Natural killer cell treated with Interleukin-12 subunit alpha and Interleukin-12 subunit beta and Interleukin-15 and Interleukin-18, amount 100 ng/mL, for 72 hours (primary cell): ENCODE measurements around the gene DLST. TPM values are rescaled to one million over a fixed set of nuclear protein-coding genes. Genes with fewer than 3 reads are reported as not detected.

ENCODE experiments used
- ATAC-seq, 2 donors: fragments of 150-1000 bp; cut with Tn5 transposase in 1 of 2; sonication (Bioruptor Pico), chemical (Tn5 transposase) in 1 of 2; 2 replicates each; pipeline ENCODE4 v1.10.0; 2021
- DNase-seq: peaks from one replicate; pipeline ENCODE4 v3.0.0; 2022; ENCODE audit warnings: low spot score
- H3K27ac Mint-ChIP-seq, 2 donors: 1 replicate in 1 of 2; 2 replicates in 1 of 2; pipeline ENCODE4 v1.8.0; 2022; ENCODE audit warnings: mixed read lengths in 2 of 2, mild to moderate bottlenecking in 1 of 2, moderate library complexity in 1 of 2
- H3K27me3 Mint-ChIP-seq, 2 donors: 1 replicate in 1 of 2; 2 replicates in 1 of 2; pipeline ENCODE4 v1.8.0; 2022; ENCODE audit warnings: mixed read lengths in 2 of 2
- H3K36me3 Mint-ChIP-seq: one replicate; pipeline ENCODE4 v1.8.0; 2022; ENCODE audit warnings: mixed read lengths
- H3K4me1 Mint-ChIP-seq, 2 donors: 1 replicate in 1 of 2; 2 replicates in 1 of 2; pipeline ENCODE4 v1.8.0; 2022; ENCODE audit warnings: low read depth in 2 of 2, mixed read lengths in 2 of 2, mild to moderate bottlenecking in 1 of 2
- H3K4me3 Mint-ChIP-seq: one replicate; pipeline ENCODE4 v1.8.0; 2022; ENCODE audit warnings: mixed read lengths
- H3K9me3 Mint-ChIP-seq: 2 replicates; pipeline ENCODE4 v1.8.0; 2022; ENCODE audit warnings: mixed read lengths
- total RNA-seq, 2 donors: library from RNA; stranded (reverse); gene quantifications; one replicate each; pipeline ENCODE4 v1.2.3, GENCODE V29; 2022

Gene DLST
- total RNA-seq, 2 donors from 2014 or later: 127 to 136 TPM

DNA sequence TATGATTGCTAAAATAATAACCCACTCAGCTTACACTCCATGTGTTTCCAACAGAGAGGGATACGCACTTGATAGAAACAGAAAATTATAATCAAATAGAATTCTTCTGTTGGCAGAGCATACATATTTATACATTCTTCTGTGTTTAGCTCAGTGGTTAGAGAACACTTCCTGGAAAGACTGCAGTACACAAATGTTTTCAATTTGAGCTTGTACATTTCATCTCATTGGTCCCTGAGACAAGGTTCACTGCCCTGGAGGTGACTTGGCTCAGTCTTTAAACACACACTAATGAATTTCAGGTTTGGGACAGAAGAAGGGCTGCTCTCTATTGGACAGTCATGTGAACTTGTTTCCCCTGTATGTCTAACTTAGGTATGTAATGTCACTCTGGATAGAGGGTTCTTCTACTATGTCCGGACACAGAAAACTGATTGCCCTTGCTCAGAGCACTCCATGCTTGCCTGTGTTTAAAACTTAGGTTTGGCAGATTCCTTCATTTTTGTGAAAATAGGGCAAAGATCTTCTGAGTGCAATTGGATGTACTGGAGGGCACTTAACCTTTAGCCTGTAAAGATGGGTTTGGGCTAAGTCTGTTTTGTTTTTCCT is 28.7 kb upstream of the DLST start:
- DNase-seq (no peak), ATAC-seq (no peak)
- H3K36me3 Mint-ChIP-seq: no peaks in the 10 kb centered on the region
- no peaks in the 10 kb centered on the region for H3K27me3 Mint-ChIP-seq
- H3K9me3 Mint-ChIP-seq: no peaks in the 10 kb centered on the region
- no peak overlapping the region for H3K4me3 Mint-ChIP-seq
- H3K27ac Mint-ChIP-seq: no peak overlapping the region
- peaks cover 8 to 19% of the 10 kb centered on the region in 2 donors for H3K4me1 Mint-ChIP-seq

DNA sequence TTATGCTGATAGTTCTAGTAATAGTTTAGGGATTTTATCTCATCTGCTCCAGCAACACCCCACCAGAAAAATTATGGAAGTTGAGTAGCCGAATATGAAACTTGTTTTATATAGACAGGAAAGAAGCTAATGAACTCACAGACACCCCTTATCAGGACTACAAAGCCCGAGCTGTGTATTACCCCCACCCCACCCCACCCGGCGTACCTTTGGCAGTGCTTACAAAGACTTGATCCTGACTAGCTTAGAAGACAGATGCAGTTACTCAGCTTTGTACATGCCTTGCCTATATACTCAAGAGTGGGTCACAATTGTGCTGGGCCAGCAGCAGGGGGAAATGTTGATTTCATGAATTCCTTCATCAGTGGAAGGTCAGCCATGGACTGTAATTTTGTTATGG is 28.1 kb upstream of the DLST start:
- H3K4me3 Mint-ChIP-seq: no peak overlapping the region
- H3K4me1 Mint-ChIP-seq: peaks cover 4 to 17% of the 10 kb centered on the region in 2 donors
- no peaks in the 10 kb centered on the region for H3K27me3 Mint-ChIP-seq
- no peaks in the 10 kb centered on the region for H3K9me3 Mint-ChIP-seq
- no peak for ATAC-seq
- H3K36me3 Mint-ChIP-seq: no peaks in the 10 kb centered on the region
- no peak overlapping the region for H3K27ac Mint-ChIP-seq
- no peak for DNase-seq

DNA sequence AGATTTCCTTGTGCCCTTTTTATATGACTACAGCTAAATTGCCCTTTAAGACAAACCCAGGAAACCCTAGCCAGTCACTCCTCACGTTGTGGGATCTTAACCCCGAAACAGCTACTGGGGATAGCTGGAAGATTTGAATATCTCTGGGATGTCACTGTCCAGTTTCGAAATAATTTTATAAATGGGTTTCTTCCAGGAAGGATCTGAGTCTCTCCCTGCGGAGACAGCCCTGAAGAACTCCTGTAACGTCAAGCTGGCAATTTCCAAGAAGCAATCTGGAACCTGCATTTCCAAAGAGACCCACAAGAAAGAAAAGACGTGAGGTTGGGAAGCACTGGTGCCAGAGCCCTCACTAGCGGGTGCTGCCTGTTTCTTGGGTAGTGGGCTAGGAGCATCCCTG is 26.7 kb upstream of the DLST start:
- no peak overlapping the region for H3K27ac Mint-ChIP-seq
- no peak for DNase-seq
- ATAC-seq: no peak
- peaks cover 0 to 10% of the 10 kb centered on the region in 2 donors for H3K4me1 Mint-ChIP-seq
- H3K36me3 Mint-ChIP-seq: no peaks in the 10 kb centered on the region
- no peaks in the 10 kb centered on the region for H3K9me3 Mint-ChIP-seq
- no peak overlapping the region for H3K4me3 Mint-ChIP-seq
- no peaks in the 10 kb centered on the region for H3K27me3 Mint-ChIP-seq

DNA sequence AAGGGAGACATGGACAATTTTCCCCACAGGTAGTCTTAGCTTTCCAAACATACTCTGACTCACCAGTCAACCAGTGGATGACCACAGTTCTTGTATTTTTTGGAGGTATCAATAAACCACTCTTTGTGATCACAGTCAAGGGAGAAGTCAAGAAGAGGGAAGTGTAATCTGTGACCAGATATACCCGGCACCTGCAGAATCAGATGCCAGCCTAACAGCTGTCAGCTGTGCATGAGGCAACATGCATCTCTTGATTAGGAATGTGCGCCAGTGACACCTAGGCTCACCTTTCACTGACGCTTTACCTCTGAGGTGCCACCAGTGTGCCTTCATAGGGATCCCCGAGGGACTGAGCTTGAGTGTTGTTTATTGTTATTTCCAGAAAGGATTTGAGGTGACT is 25.8 kb upstream of the DLST start:
- H3K27ac Mint-ChIP-seq: no peak overlapping the region
- H3K9me3 Mint-ChIP-seq: no peaks in the 10 kb centered on the region
- H3K4me3 Mint-ChIP-seq: no peak overlapping the region
- ATAC-seq: no peak
- peaks cover 6 to 12% of the 10 kb centered on the region in 2 donors for H3K4me1 Mint-ChIP-seq
- DNase-seq: no peak
- H3K27me3 Mint-ChIP-seq: no peaks in the 10 kb centered on the region
- no peaks in the 10 kb centered on the region for H3K36me3 Mint-ChIP-seq

DNA sequence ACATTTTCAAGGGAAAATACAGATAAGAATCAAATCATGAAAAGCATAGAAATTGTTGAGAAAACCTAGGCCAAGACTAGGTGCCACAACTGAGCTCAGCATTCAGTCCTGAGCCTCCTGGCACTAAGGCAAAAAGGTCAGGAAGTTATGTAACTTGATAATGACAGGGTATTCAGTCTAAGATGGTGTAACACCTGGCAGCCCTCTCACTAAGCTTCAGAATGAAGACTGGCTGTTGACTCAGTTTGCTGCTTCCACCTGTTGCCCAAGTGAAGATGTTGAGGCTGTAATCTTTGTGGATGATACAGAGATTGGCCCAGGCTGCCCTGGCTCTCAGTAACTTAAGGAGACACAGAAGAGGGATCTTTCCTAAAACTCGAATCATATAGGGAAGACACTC is 25.4 kb upstream of the DLST start:
- Mint-ChIP-seq H3K36me3 (no peaks in the 10 kb centered on the region), H3K4me3 (no peak overlapping the region), H3K27me3 (no peaks in the 10 kb centered on the region), H3K4me1 (peaks cover 6 to 12% of the 10 kb centered on the region in 2 donors), H3K27ac (no peak overlapping the region), H3K9me3 (no peaks in the 10 kb centered on the region)
- peak in 1 of 2 donors; percentile 37 for ATAC-seq
- DNase-seq: no peak

DNA sequence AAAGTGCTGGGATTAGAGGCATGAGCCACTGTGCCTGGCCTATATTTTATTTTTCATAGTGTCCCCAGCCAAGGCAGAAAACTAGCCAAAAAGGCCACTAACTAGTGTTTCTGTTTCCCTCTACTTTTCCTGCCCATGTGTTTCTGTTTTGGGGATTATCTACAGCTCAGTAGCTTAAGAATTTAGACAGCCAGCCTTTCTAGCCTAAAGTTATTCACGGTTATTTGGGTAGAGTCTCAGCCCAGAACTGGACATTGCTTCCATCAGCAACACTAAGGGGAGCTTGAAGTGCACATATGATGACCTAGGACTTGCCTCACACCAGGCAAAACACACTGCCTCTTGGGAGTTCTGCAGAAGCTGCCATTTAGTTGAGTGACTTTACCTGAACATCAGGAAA is 23.7 kb upstream of the DLST start:
- Mint-ChIP-seq H3K4me1 (peaks cover 6 to 12% of the 10 kb centered on the region in 2 donors), H3K27me3 (no peaks in the 10 kb centered on the region), H3K27ac (peak overlapping the region in 1 of 2 donors; percentile 30), H3K36me3 (no peaks in the 10 kb centered on the region), H3K4me3 (no peak overlapping the region), H3K9me3 (no peaks in the 10 kb centered on the region)
- DNase-seq (no peak), ATAC-seq (no peak)

DNA sequence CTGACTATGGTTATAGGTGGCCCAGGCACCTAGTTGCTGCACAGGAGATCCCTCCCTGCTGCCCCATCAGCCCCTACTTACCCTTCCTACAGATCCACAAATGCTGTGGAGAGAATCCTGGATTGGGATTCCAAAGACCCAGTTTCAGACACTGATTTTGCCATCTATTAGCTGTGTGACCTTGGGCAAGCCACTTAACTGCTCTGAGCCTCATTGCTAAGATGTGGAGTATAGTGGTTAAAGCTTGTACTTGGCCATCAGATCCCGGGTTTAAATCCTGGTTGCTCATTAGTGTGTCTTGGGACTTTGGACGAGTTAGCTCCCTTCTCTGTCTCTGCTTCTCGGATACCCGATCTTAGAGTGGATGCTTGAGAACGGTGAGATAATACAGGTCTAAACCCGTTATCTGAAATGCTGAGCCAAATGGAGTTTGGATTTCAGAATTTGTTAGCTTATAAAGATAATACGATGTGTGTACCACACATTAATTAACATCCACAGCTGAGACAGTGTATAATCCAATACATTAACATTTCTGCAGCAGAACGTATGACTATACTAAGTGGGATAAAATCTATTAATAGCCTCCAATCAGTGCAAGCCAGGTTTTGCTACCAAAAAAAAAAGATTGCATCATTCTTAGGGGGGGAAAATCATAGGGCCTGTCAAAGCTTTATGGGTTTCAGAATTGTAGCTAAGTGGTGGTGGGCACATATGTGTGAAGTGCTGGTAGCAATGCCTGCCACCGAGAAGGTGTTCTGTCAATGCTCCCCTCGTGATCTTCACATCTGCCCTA is 21.8 kb upstream of the DLST start:
- Mint-ChIP-seq H3K9me3 (no peaks in the 10 kb centered on the region), H3K27ac (no peak overlapping the region), H3K36me3 (no peaks in the 10 kb centered on the region), H3K27me3 (no peaks in the 10 kb centered on the region), H3K4me1 (peaks cover 6 to 12% of the 10 kb centered on the region in 2 donors), H3K4me3 (no peak overlapping the region)
- ATAC-seq (no peak), DNase-seq (no peak)

DNA sequence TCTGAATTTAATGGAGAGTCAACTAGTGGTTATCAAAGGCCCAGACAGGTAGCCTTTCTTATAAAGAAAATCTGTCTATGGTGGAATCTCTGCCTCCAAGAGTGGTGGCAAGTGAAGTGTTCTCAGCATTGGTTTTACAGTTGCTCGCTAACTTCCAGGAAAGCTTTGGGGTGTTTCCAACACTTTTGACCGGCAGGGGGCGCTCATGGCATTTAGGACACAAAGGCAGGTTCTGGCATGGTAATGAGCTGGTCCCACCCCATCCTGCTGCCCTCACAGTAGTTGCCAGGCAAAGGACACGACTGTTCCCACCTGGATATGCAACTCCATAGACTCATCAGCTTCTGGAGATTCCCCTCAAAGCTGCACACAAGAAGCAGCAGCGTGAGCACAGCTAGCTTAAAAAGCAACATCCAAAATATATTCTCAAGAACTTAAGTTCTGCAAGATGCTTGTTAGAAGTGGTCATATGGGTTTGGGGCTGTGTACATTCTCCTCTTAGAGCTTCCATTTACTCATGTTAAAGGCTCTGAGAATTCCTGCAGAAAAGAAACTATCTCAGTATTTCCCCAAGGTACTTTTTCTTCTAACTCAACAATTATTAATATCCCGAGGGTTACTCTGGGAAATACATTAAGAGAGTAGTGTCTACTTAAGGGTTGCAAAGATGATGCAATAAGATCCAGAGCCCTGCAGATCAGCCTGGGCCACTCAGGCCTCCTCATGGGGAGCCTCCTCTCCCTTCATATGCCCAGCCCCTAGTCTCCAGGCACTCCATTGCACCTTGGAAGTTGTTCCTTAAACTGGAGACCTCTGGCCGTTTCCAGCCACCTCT is 20.6 kb upstream of the DLST start:
- H3K27ac Mint-ChIP-seq: no peak overlapping the region
- H3K4me3 Mint-ChIP-seq: no peak overlapping the region
- peak; percentile 90 for DNase-seq
- ATAC-seq: peak; percentile 76 to 83
- peaks cover 9% of the 10 kb centered on the region in 2 donors for H3K4me1 Mint-ChIP-seq
- H3K9me3 Mint-ChIP-seq: no peaks in the 10 kb centered on the region
- H3K36me3 Mint-ChIP-seq: no peaks in the 10 kb centered on the region
- no peaks in the 10 kb centered on the region for H3K27me3 Mint-ChIP-seq

DNA sequence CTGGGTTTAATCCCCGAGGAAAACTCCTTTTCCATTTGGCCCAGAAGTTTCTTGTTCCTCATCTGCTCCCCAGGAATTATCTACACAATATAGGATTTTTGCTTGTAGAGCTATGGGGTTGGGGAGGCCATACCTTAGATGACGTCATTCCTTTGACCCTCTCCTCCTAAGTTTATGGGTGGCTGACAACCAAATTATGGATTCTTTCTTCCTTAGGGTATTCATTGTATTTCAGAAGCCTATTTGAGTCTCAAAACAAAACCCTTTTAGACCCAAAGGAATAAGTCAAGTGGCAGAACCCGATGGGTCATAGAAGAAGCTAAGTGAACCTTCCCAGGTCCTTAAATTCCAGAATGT is 20.0 kb upstream of the DLST start:
- Mint-ChIP-seq H3K27ac (no peak overlapping the region), H3K9me3 (no peaks in the 10 kb centered on the region), H3K4me1 (peaks cover 9 to 15% of the 10 kb centered on the region in 2 donors), H3K36me3 (no peaks in the 10 kb centered on the region), H3K27me3 (no peaks in the 10 kb centered on the region), H3K4me3 (no peak overlapping the region)
- DNase-seq: no peak
- ATAC-seq: no peak

DNA sequence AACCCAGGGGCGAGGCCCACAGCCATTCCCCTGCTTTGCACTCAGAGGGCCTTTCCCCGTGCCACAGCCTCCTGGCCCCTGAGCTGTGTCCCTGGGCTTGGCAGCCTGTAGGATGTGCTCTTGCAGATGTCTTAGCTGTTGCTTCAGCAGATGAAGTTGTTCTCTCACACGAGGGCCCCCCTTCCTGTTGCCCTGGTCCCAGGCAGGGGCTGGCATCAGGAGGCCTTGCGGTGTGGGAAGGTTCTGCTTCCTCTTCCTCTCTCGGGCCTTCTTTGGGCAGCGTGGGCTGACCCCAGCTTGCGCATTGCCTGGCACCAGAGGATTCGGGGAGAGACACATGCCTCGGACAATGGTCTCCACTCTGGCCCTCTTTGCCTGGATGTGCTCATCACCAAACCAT is 18.4 kb upstream of the DLST start:
- no peaks in the 10 kb centered on the region for H3K27me3 Mint-ChIP-seq
- H3K9me3 Mint-ChIP-seq: no peaks in the 10 kb centered on the region

DNA sequence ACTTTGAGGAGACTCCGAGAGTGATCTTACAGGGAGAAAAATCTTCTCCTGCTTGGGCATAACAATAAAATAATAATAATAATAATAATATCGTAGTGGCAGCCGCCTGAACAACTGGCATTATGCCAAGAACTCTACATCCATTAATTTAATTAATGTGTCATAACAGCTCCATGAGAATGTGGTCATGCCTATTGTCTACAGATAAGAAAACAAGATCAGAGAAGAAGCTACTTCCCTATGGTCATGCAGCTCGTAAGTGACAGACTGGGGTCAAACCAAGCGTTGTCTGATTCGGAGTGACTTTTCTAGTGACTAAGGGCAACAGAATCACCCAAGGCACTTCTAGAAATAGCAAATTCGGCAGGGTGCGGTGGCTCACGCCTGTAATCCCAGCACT is 17.5 kb upstream of the DLST start:
- Mint-ChIP-seq H3K4me1 (peaks cover 16 to 24% of the 10 kb centered on the region in 2 donors), H3K9me3 (no peaks in the 10 kb centered on the region), H3K36me3 (no peaks in the 10 kb centered on the region), H3K27ac (no peak overlapping the region), H3K4me3 (no peak overlapping the region), H3K27me3 (no peaks in the 10 kb centered on the region)
- no peak for ATAC-seq
- no peak for DNase-seq

More for the DNA sequence above, 18.4 kb upstream of the DLST start:
- peak overlapping the region in 1 of 2 donors; percentile 15 for H3K27ac Mint-ChIP-seq
- H3K4me1 Mint-ChIP-seq: peaks cover 16 to 24% of the 10 kb centered on the region in 2 donors
- no peaks in the 10 kb centered on the region for H3K36me3 Mint-ChIP-seq
- DNase-seq (no peak), ATAC-seq (no peak)
- no peak overlapping the region for H3K4me3 Mint-ChIP-seq

DNA sequence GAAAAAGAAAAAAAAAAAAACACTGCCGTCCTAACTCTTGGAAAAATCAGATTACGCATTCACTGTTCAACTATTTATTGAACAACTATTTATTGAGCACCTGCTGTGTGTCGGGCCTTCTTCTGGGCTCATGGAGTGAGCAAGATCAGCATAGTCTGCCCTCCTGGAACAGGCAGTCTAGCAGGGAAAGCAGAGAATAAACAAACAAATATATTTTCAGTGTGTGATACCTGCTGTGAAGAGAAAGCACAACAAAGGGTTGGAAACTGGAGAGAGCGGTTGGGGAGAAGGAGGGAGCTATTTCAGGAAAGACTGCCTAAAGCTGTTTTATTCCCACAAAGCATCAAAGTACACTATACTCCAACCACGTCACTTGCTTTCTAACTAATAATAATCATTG is 16.6 kb upstream of the DLST start:
- Mint-ChIP-seq H3K9me3 (no peaks in the 10 kb centered on the region), H3K27ac (peak overlapping the region in 1 of 2 donors; percentile 72), H3K27me3 (no peaks in the 10 kb centered on the region), H3K4me1 (peaks cover 16 to 24% of the 10 kb centered on the region in 2 donors), H3K4me3 (no peak overlapping the region), H3K36me3 (no peaks in the 10 kb centered on the region)
- no peak for ATAC-seq
- no peak for DNase-seq

DNA sequence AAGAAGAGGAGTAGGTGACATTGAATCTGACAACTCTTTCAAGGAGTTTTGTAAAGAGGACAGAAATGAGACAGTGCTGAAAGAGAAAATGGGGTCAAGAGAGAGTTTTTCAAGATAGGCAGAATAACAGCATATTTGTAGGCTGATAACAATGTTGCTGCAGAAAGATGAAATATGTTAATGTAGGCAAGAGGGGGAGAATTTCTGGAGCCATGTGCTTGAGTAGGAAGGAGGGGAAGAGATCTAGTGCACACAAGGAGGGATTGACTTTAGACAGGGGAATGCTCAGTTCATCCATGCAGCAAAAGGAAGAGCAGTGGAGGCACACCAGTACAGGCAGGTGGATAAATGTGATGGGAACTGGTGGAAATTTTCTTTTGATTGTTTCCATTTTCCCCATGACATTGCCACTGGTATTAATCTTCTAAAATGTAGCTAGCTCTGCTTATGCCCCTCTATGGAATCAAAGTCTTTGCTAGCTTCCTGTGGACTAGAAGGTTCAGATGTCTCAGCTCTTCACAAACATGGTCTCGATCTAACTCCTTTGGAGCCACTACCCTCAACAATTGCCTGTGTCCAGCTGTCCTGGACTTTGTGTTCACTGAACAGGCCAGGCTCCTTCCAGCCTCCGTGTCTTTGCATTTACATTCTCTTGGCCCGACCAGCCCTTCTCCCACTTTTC is 14.9 kb upstream of the DLST start:
- Mint-ChIP-seq H3K4me3 (peak overlapping the region; percentile 26), H3K27ac (peak overlapping the region; percentile 36 to 72)
- DNase-seq: no peak

More for the DNA sequence above, 14.9 kb upstream of the DLST start:
- Mint-ChIP-seq H3K36me3 (no peaks in the 10 kb centered on the region), H3K4me1 (peaks cover 14 to 18% of the 10 kb centered on the region in 2 donors), H3K9me3 (no peaks in the 10 kb centered on the region), H3K27me3 (no peaks in the 10 kb centered on the region)
- ATAC-seq: peak in 1 of 2 donors; percentile 26
